IMR-90 (cell line): ENCODE data around the gene GCDH. TPM values are rescaled to one million over a fixed set of nuclear protein-coding genes. Genes with fewer than 3 reads are reported as not detected.

ENCODE experiments used
- ATAC-seq: fragments of 200-7000 bp; cut with Tn5 transposase; 2 replicates; pipeline ENCODE4 v1.9.1; 2020; ENCODE audit warnings: low read depth, mild to moderate bottlenecking, moderate library complexity
- BruUV-seq: library from RNA; stranded (reverse); fragments of 400-500 nt; replicated peaks from 2 replicates; lab custom pipeline; 2021; lab: Mats Ljungman, UMichigan
- CTCF ChIA-PET: fragments of 300-600 bp; formaldehyde crosslinking; extraction: SDS; loops from one replicate; lab custom pipeline; 2021; ENCODE audit warnings: antibody characterized with exemption; lab: Yijun Ruan, JAX
- POLR2A ChIA-PET: fragments of 300-600 bp; sonication (Branson Sonifier 250); formaldehyde crosslinking; loops from one replicate; lab custom pipeline; 2022; ENCODE audit warnings: antibody characterized with exemption; ENCODE audit not compliant: unreplicated experiment; lab: Charles Lee
- DNase-seq: peaks from one replicate; pipeline ENCODE4 v3.0.0; 2013
- H2AFZ ChIP-seq: replicated peaks from 2 replicates; pipeline ENCODE3; 2013; ENCODE audit warnings: low read length, mild to moderate bottlenecking; ENCODE audit not compliant: poor library complexity
- H2AK5ac ChIP-seq: 2 replicates; pipeline ENCODE4 v1.6.1; 2013; ENCODE audit warnings: low read depth, low read length, inconsistent platforms
- H2AK9ac ChIP-seq: replicated peaks from 2 replicates; pipeline ENCODE3; 2013; ENCODE audit warnings: mild to moderate bottlenecking, low read depth, low read length, moderate library complexity; ENCODE audit not compliant: poor library complexity
- H2BK120ac ChIP-seq: 2 replicates; pipeline ENCODE4 v1.6.1; 2013; ENCODE audit warnings: low read depth, low read length, inconsistent platforms
- H2BK15ac ChIP-seq: 3 replicates; pipeline ENCODE4 v1.6.1; 2013; ENCODE audit warnings: low read depth, low read length, inconsistent platforms
- H2BK20ac ChIP-seq: 2 replicates; pipeline ENCODE4 v1.6.1; 2013; ENCODE audit warnings: low read depth, mild to moderate bottlenecking, inconsistent platforms, low read length, moderate library complexity
- H2BK5ac ChIP-seq: 2 replicates; pipeline ENCODE4 v1.6.1; 2013; ENCODE audit warnings: mild to moderate bottlenecking, low read depth, low read length, inconsistent platforms; ENCODE audit not compliant: poor library complexity, severe bottlenecking
- H3K14ac ChIP-seq: replicated peaks from 2 replicates; pipeline ENCODE4 v1.6.1; 2013; ENCODE audit warnings: low read depth, low read length, inconsistent platforms
- H3K18ac ChIP-seq: 2 replicates; pipeline ENCODE4 v1.6.1; 2013; ENCODE audit warnings: low read depth, low read length, control low read depth
- H3K23ac ChIP-seq: 2 replicates; pipeline ENCODE4 v1.6.1; 2013; ENCODE audit warnings: low read depth, low read length, inconsistent platforms
- H3K27ac ChIP-seq: 2 replicates; pipeline ENCODE4 v1.5.1; 2013; ENCODE audit warnings: mild to moderate bottlenecking, control low read depth, low read length; ENCODE audit not compliant: insufficient read depth
- H3K27me3 ChIP-seq: 2 replicates; pipeline ENCODE4 v1.6.1; 2013; ENCODE audit warnings: low read length; ENCODE audit not compliant: control insufficient read depth, insufficient read depth
- H3K36me3 ChIP-seq: 2 replicates; pipeline ENCODE4 v1.6.1; 2013; ENCODE audit warnings: low read length, mixed read lengths; ENCODE audit not compliant: control insufficient read depth, insufficient read depth
- H3K4ac ChIP-seq: 2 replicates; pipeline ENCODE4 v1.6.1; 2013; ENCODE audit warnings: low read depth, low read length, inconsistent platforms
- H3K4me1 ChIP-seq: 2 replicates; pipeline ENCODE4 v1.6.1; 2013; ENCODE audit warnings: low read length, mixed read lengths; ENCODE audit not compliant: control insufficient read depth, insufficient read depth
- H3K4me2 ChIP-seq: 2 replicates; pipeline ENCODE4 v1.6.1; 2013; ENCODE audit warnings: low read depth, mild to moderate bottlenecking, control low read depth, low read length, moderate library complexity
- H3K4me3 ChIP-seq: 2 replicates; pipeline ENCODE4 v1.5.1; 2013; ENCODE audit warnings: low read depth, mild to moderate bottlenecking, control low read depth, low read length, moderate library complexity; ENCODE audit not compliant: insufficient read depth
- H3K56ac ChIP-seq: 2 replicates; pipeline ENCODE4 v1.6.1; 2013; ENCODE audit warnings: low read length, inconsistent platforms; ENCODE audit not compliant: insufficient read depth; ENCODE audit errors: extremely low read depth
- H3K79me1 ChIP-seq, 2 experiments: 2 replicates each; pipeline ENCODE4 v1.6.1; 2013; ENCODE audit warnings: low read length in 2 of 2, inconsistent platforms in 1 of 2, low read depth in 1 of 2
- H3K9ac ChIP-seq: 2 replicates; pipeline ENCODE4 v1.6.1; 2013; ENCODE audit warnings: low read depth, low read length, control low read depth
- H3K9me1 ChIP-seq: 2 replicates; pipeline ENCODE4 v1.6.1; 2013; ENCODE audit warnings: low read length, inconsistent platforms; ENCODE audit not compliant: insufficient read depth
- H3K9me3 ChIP-seq: 2 replicates; pipeline ENCODE4 v1.6.1; 2013; ENCODE audit warnings: low read length; ENCODE audit not compliant: control insufficient read depth, insufficient read depth
- H4K20me1 ChIP-seq: 2 replicates; pipeline ENCODE4 v1.6.1; 2013; ENCODE audit warnings: low read length, inconsistent platforms; ENCODE audit not compliant: insufficient read depth
- H4K5ac ChIP-seq: 2 replicates; pipeline ENCODE4 v1.6.1; 2013; ENCODE audit warnings: mild to moderate bottlenecking, low read depth, low read length, control low read depth
- H4K8ac ChIP-seq, 2 experiments: 2 replicates each; pipeline ENCODE4 v1.6.1; 2013; ENCODE audit warnings: low read depth in 2 of 2, low read length in 2 of 2, control low read depth in 1 of 2, inconsistent platforms in 1 of 2
- H4K91ac ChIP-seq: 2 replicates; pipeline ENCODE4 v1.6.1; 2013; ENCODE audit warnings: low read depth, low read length, inconsistent platforms; ENCODE audit not compliant: insufficient read depth
- BHLHE40 ChIP-seq: fragments of 150-350 bp; IDR thresholded peaks from 2 replicates; pipeline ENCODE4 v1.6.1; 2016; ENCODE audit warnings: mild to moderate bottlenecking, low read depth, low read length
- CEBPB ChIP-seq: IDR thresholded peaks from 2 replicates; pipeline ENCODE4 v1.6.1; 2012; ENCODE audit warnings: low read depth, low read length, improper control_type of control experiment
- CHD1 ChIP-seq: IDR thresholded peaks from 2 replicates; pipeline ENCODE4 v1.6.1; 2012; ENCODE audit warnings: low read depth, low read length, improper control_type of control experiment
- ELK1 ChIP-seq: fragments of 150-350 bp; IDR thresholded peaks from 2 replicates; pipeline ENCODE4 v1.6.1; 2016; ENCODE audit warnings: low read depth, mild to moderate bottlenecking, low read length, moderate library complexity, borderline replicate concordance
- FOS ChIP-seq: fragments of 150-350 bp; IDR thresholded peaks from 2 replicates; pipeline ENCODE4 v1.6.1; 2016; ENCODE audit warnings: low read depth, low read length
- MAFK ChIP-seq: IDR thresholded peaks from 2 replicates; pipeline ENCODE4 v1.6.1; 2012; ENCODE audit warnings: low read depth, low read length, improper control_type of control experiment
- MAZ ChIP-seq: IDR thresholded peaks from 2 replicates; pipeline ENCODE4 v1.6.1; 2012; ENCODE audit warnings: low read depth, mild to moderate bottlenecking, low read length, improper control_type of control experiment, moderate library complexity, borderline replicate concordance
- NFE2L2 ChIP-seq: fragments of 150-350 bp; IDR thresholded peaks from 2 replicates; pipeline ENCODE4 v1.6.1; 2016; ENCODE audit warnings: low read depth, mild to moderate bottlenecking, low read length
- RAD21 ChIP-seq: IDR thresholded peaks from 2 replicates; pipeline ENCODE4 v1.6.1; 2012; ENCODE audit warnings: low read length, improper control_type of control experiment
- RCOR1 ChIP-seq: IDR thresholded peaks from 2 replicates; pipeline ENCODE4 v1.6.1; 2012; ENCODE audit warnings: mild to moderate bottlenecking, low read length, improper control_type of control experiment; ENCODE audit not compliant: insufficient replicate concordance
- RFX5 ChIP-seq: IDR thresholded peaks from 2 replicates; pipeline ENCODE4 v1.8.0; 2012; ENCODE audit warnings: low read depth, mild to moderate bottlenecking, low read length, moderate library complexity
- SMC3 ChIP-seq: fragments of 150-350 bp; IDR thresholded peaks from 2 replicates; pipeline ENCODE4 v1.6.1; 2016; ENCODE audit warnings: low read depth, mild to moderate bottlenecking, antibody characterized with exemption, low read length, moderate library complexity
- USF2 ChIP-seq: fragments of 150-350 bp; IDR thresholded peaks from 2 replicates; pipeline ENCODE4 v1.6.1; 2017; ENCODE audit warnings: mild to moderate bottlenecking, antibody characterized with exemption, low read length, low read depth
- WGBS, 2 experiments: methylation state at CpG; one replicate each; pipeline versions ENCODE4 v1.1.5 to v1.1.7; 2013; ENCODE audit warnings: missing lambda C conversion rate in 2 of 2; ENCODE audit not compliant: insufficient read length in 1 of 2; ENCODE audit errors: extremely low coverage in 2 of 2; 5-methylcytosine and 5-hydroxymethylcytosine counted together
- dilution Hi-C: fragments of 300-500 bp; cut with HindIII; formaldehyde crosslinking; loops from one replicate; pipeline ENCODE4 v1.14.3; 2018; ENCODE audit warnings: low sequenced_read_pairs; ENCODE audit not compliant: unreplicated experiment
- in situ Hi-C: fragments of 300-500 bp; cut with MboI; formaldehyde crosslinking; loops from 3 replicates; pipeline ENCODE4 v1.14.3; 2019; ENCODE audit warnings: low sequenced_read_pairs, inconsistent platforms, mixed read lengths
- intact Hi-C: fragments of 100-400 bp; cut with micrococcal nuclease; formaldehyde crosslinking; loops from 2 replicates; pipeline ENCODE4 v1.10.0; 2022
- polyA plus RNA-seq, 3 experiments: library from polyadenylated mRNA; depleted of rRNA; stranded (reverse); fragments of >200 nt; gene quantifications; 2 replicates each; pipeline ENCODE4 v1.2.3, GENCODE V29; 2012; ENCODE audit warnings: low replicate concordance in 1 of 3
- total RNA-seq: library from RNA; depleted of rRNA; stranded (reverse); fragments of >200 nt; gene quantifications from 2 replicates; pipeline ENCODE4 v1.2.3, GENCODE V29; 2012

The GCDH gene
- total and polyA plus RNA-seq, 2 of the 4 experiments (the other 2 are of a cell fraction), result 27.7 to 41.6 TPM

DNA sequence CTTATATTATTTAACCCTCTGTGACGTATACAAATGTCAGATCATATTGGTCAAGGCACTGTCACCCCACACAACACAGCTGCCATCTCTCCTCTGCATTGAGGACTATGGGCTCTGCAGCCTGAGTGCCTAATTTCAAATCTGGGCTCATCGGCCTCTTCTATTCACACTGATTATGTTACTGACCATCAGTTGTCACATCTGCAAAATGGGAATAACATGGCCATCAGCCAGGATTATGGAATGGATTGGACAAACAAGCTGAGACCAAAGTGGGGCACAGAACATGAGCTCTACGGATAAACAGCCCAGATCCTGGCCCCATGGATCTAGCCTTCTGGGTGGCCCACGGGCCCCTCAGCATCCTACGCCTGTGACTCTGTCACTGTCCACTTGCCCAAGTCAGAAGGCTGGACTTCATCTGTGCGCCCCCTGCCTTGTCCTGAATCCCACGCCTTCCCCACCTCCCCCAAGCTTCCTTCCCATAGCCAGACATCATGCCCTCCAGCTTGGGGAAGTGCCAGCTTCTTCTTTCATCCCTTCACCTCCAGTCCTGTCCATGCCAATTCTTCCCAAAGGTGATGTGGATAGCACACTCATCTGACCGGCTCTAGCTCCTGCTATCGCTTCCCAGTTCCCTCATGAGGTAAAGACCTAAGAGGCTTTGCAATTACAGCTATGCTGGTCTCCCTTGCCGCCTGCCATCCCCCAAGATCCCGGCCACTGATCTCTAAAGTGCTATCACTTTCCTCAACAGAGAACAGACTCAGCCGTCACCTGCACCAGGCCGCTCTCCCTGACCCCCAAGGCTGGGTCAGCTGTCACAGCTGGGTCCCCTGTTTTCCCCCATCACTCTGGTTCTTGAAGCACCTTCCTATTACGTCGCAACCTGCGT lies 41.7 kb downstream of the GCDH start:
- H3K9me3 ChIP-seq, result no peaks in the 10 kb centered on the region
- peak overlapping the region; percentile 82 for H2BK5ac ChIP-seq
- peak overlapping the region; percentile 100 for H2AK9ac ChIP-seq
- H3K79me1 ChIP-seq, result peaks cover 8 to 52% of the 10 kb centered on the region in 2 experiments; a peak in 3 of 4 replicates
- H3K9me1 ChIP-seq, result peaks cover 11% of the 10 kb centered on the region
- H3K4me3 ChIP-seq, result peak overlapping the region; percentile 91
- 7% methylated on average over 8 of the region's 16 CpGs; no CpG with 5 or more reads in 1 of the 2 experiments for WGBS, 2 experiments
- BruUV-seq, result no TSS peak
- peak overlapping the region; percentile 80 for H3K27ac ChIP-seq
- DNase-seq, result no peak
- dilution Hi-C loops (no loop called here), in situ Hi-C loops (no loop called here), intact Hi-C loops (no loop called here)
- H3K56ac ChIP-seq, result peak overlapping the region; percentile 73; the same call in 1 of the 2 replicates
- H2BK120ac ChIP-seq, result peak overlapping the region; percentile 25; the same call in 1 of the 2 replicates
- CTCF ChIA-PET, result no interaction called here
- peak overlapping the region; percentile 93 for H3K23ac ChIP-seq
- no peak overlapping the region for H2BK15ac ChIP-seq
- no peak; the same call in 1 of the 2 replicates for ATAC-seq
- peak overlapping the region; percentile 44 to 96 for H4K8ac ChIP-seq
- peaks cover 25% of the 10 kb centered on the region for H3K36me3 ChIP-seq
- peak overlapping the region; percentile 92 for H3K9ac ChIP-seq
- H3K4me1 ChIP-seq, result peaks cover 9% of the 10 kb centered on the region
- H3K27me3 ChIP-seq, result no peaks in the 10 kb centered on the region
- peak overlapping the region; percentile 74 for H4K5ac ChIP-seq
- H3K4me2 ChIP-seq, result peak overlapping the region; percentile 93
- H4K91ac ChIP-seq, result peak overlapping the region; percentile 73
- H3K4ac ChIP-seq, result peak overlapping the region; percentile 93
- H2BK20ac ChIP-seq, result no peak overlapping the region
- POLR2A ChIA-PET, result interaction anchor here (1.0 kb wide), 1 partner anchor 12 kb away, joined by 4 read pairs; no protein-coding TSS in a partner anchor
- peaks cover 18% of the 10 kb centered on the region for H4K20me1 ChIP-seq
- H3K18ac ChIP-seq, result no peak overlapping the region
- H2AFZ ChIP-seq, result peak overlapping the region; percentile 97
- peak overlapping the region; percentile 93 for H2AK5ac ChIP-seq
- peak overlapping the region; percentile 97 for H3K14ac ChIP-seq
- no peak for TF ChIP-seq CHD1
- TF ChIP-seq CEBPB, result no peak
- TF ChIP-seq RFX5, result no peak
- no peak for TF ChIP-seq BHLHE40
- TF ChIP-seq SMC3, result no peak
- TF ChIP-seq NFE2L2, result no peak
- no peak for TF ChIP-seq ELK1
- no peak for TF ChIP-seq MAZ
- no peak for TF ChIP-seq USF2
- no peak for TF ChIP-seq FOS
- no peak for TF ChIP-seq RAD21
- TF ChIP-seq RCOR1, result no peak
- TF ChIP-seq MAFK, result no peak
